ENCODE measurements around the gene USP6NL.

DNA sequence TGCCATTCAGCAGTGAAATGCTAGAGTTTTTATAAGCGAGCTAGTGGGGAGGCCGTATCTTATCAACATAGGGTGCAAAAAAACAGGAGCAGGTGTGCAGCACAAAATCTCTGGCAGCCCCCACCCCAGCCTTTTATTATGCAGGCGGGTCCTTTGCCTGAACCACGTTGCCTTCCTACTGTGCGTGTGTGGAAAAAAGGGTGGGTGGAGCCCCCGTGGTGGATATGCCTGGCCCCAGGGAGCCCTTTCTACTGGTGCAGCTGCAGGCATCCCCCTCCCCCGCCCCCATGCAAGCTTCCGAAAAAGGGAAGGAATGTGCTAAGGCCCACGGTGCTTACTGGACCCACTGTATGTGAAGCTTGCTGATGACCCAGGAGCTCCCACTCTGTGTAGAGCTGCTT, 175.9 kb downstream of the USP6NL start:
- TF ChIP-seq, protein P1, sequence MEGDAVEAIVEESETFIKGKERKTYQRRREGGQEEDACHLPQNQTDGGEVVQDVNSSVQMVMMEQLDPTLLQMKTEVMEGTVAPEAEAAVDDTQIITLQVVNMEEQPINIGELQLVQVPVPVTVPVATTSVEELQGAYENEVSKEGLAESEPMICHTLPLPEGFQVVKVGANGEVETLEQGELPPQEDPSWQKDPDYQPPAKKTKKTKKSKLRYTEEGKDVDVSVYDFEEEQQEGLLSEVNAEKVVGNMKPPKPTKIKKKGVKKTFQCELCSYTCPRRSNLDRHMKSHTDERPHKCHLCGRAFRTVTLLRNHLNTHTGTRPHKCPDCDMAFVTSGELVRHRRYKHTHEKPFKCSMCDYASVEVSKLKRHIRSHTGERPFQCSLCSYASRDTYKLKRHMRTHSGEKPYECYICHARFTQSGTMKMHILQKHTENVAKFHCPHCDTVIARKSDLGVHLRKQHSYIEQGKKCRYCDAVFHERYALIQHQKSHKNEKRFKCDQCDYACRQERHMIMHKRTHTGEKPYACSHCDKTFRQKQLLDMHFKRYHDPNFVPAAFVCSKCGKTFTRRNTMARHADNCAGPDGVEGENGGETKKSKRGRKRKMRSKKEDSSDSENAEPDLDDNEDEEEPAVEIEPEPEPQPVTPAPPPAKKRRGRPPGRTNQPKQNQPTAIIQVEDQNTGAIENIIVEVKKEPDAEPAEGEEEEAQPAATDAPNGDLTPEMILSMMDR (IDR thresholded peaks at IDR 0.05; ENCODE audit: borderline replicate concordance, extremely low read depth, low read length, poor library complexity, severe bottlenecking) = no peak
- TF ChIP-seq EZH2 (IDR thresholded peaks at IDR 0.05; ENCODE audit: borderline replicate concordance, low read depth, low read length, severe bottlenecking) = no peak

All from DND-41 (cell line).